GM18867 (cell line): ENCODE results near the gene SLC16A3.

ENCODE experiments used
- ATAC-seq: cut with Tn5 transposase; IDR thresholded peaks from one replicate; pipeline ENCODE4 v1.9.1; 2021; ENCODE audit warnings: mild to moderate bottlenecking, moderate library complexity; ENCODE audit not compliant: unreplicated experiment

SLC16A3 gene

DNA sequence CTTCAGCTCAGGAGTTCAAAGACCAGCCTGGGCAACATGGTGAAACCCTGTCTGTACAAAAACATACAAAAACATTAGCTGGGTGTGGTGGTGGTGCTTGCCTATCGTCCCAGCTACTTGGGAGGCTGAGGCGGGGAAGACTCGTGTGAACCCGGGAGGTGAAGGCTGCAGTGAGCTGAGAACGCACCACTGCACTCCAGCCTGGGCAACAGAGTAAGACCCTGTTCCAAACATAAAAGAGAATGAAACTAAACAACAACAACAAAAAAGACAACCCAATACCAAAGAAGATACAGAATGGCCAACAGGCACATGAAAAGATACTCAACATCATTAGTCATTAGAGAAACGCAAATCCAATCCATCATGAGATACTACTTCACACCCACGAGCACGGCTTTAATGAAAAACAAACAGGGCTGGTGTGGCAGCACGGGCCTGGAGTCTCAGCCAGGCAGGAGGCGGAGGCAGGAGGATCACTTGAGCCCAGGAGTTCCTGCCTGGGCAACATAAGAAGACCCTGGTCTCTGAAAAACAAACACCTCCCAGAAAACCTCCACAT lies 7.4 kb upstream of the SLC16A3 start:
- no peak for ATAC-seq

DNA sequence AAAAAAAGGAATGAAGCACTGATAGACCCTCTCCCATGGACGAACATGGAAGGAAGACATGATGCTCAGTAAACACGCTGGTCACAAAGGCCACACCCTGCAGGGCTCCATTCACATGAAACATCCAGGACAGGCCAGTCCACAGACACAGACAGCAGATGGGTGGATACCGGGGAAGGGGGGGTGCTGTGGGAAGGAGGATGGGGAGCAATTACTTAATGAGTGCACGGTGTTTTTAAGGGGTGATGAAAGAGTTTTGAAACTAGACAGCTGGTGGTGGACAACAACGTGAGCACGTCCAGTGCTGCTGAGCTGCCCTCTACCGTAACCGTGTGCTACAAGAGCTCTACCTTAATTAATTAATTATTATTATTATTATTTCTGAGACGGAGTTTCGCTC lies 6.0 kb upstream of the SLC16A3 start:
- no peak for ATAC-seq

DNA sequence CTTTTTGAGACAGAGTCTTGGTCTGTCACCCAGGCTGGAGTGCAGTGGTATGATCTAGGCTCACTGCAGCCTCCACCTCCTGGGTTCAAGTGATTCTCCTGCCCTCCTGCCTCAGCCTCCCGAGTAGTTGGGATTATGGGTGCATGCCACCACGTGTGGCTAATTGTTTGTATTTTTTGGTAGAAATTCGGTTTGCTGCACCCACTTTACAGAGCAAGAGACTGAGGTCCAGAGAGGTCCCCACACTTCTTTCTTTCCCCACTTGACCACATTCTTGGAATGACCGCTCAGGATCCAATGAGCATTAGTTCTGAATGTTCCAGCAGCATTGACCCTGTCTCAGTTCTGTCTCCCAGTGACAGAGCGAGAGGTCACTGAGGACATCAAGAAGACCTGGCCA lies 5.3 kb upstream of the SLC16A3 start:
- no peak for ATAC-seq

DNA sequence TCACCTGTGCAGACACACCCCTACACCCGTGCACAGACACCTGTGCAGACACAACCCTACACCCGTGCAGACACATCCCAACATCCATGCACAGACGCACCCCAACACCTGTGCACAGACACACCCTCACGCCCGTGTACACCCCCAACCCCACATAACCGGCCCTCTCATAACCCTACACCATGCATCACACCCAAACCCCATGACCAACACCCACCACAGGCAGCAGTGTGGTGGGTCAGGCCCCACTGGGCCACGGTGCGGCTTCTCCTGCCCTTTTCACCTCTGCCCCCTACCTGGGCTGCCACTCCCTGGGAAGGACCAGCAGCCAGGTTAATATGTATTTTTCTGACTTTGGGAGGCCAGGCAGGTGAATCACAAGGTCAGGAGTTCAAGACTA lies 4.2 kb upstream of the SLC16A3 start:
- ATAC-seq = no peak

DNA sequence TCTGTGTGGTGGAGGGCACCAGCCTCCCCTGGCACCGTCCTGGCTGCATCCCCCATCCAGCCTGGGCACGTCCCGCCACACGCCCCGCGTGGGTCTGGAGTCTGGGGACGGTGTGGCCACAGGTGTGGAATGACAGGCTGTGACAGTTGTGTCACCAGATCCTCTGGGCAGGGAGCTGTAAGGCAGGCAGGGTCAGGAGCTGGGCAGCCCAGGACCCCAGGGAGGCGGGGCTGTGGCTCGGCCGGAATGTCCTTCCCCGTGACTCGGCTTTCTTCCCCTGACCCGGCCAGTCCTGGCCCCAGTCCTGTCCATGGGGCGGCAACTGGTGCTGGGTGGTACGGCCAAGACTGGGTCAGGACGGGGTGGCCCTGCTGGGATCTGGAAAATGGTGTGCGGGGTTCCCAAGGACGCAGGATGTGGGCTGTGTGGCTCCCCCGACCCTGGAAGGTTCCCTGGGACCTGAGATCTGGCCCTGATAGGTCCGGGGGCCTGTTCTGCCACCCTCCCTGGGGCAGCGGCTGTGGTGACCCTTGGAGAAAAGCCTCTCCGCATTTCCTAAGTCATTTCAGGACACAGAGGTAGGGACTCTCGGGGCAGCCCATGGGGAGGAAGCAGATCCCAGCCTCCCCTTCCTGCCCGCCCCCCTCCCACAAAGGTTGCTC lies 3.3 kb upstream of the SLC16A3 start:
- ATAC-seq = no peak

DNA sequence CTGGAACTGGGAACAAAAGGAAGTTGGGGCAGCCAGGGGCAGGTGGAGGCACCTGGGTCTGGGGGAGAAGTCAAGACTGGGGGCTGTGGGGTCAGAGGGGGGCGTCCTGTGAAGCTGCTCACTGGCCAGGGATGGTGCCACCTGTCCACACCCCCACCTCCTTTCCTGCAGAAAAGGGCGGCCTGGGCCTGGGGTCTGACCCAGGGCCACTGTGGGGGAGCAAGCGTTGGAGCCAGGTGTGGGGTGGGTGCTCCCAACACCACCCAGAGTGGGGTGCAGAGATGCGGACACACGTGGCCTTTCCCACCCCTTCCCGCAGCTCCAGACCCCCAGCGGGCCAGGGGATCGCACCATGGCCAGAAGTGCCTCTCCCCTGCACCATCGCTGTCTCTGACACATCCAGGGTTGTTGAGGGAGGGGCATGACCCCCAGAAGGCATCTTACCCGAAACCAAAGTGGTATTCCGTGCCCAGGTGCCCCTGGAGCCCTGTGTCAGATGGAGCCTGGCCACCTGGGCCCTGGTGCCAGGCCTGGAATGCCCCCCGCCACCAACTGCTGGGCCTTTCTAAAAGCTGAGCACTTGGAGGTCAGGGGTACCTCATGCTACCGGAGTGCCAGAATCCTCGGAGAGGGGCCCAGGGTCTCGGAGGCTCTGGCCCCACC lies 2.6 kb upstream of the SLC16A3 start:
- no peak for ATAC-seq

DNA sequence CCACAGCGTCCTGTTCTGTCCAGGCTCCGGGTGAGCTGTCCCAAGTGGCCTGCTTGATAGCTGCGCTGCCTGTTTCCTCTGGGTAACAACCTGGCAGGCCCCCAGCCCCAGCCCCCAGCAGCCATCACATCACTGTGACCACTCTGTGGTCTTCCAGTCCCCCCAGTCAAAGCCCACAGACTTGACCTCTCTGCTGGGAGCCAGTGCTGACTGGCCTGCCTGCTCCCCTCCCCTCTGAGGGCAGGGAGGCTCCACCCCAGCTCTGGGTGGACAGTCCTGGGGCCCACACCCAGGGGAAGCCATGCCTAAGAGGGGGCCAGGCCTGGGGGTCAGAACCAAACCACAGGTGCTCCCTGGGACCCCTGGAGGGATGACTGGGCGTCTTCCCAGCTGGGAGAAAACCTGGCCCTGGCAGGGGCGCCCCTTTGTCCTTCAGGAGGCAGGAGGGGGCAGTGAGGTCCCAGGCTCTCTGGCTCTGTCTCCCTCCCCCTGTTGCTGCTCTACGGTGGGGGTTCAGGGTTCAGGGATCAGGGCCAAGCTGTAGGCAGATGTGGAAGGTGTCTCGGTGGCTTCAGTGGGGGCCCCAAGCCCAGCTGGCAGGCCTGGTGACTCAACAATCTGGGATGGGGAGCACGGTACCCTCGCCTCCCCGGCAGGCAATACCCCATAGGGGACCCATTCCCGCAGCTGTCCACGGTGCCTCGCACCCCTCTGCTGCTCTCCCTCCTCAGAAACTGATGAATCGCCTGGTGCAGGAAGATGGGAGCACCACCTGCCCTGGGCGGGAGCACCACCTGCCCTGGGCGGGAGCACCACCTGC lies 1.8 kb upstream of the SLC16A3 start:
- no peak for ATAC-seq

DNA sequence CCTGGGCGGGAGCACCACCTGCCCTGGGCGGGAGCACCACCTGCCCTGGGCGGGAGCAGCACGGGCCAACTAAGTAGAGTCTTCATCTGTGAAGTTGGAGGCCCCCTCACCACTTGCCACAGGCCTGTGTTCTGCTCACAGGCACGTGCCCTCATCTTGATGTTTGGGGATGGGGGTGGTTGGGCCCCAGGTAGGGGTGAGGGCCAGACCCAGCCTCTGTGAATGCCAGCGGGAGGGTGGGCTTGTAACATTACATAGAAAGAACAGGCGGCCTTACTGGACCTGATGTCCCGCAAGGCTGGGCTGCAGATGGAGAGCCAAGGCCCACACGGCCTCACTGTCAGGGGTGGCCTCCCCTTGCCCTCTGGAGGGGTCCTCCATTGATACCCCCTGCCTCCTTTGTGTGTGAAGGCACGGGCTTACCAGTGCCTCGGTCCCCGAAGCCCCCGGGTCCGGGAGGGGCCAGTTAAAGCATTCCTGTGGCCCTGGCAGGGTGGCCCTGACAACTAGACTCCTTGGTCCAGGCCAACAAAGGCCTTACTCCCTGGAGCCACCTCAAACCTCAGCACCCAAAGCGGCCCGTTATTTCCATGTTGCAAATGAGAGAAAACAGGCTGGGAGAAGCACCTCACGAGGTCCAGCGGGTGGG lies 1.1 kb upstream of the SLC16A3 start:
- no peak for ATAC-seq

DNA sequence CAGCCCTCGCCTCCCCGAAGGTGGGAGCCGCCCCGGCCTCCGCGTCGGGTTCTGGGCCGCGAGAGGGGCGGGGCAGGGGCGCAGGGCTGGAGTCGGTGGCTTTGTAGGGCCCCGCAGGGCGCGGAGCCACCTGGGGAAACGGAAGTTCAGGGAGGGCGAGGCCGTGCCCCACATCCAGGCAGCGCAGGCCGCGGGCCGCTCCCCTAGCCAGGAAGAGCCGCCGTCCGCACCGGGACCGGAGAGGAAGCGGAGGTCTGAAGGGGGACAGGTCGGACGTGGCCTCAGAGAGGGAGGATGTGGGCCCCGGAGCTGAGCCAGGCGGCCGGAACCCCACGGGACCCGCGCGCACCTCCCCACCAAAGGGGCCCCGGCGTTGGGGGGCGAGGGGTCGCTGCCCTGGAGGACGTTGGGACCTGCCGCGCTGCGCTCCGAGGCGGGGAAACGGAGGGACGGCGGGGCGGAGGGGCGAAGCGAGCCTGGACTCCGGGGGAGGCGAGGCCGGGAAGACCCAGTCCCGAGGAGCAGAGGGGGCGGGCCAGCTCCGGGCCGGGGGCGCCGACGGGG lies 482 bp upstream of the SLC16A3 start:
- ATAC-seq = no peak

DNA sequence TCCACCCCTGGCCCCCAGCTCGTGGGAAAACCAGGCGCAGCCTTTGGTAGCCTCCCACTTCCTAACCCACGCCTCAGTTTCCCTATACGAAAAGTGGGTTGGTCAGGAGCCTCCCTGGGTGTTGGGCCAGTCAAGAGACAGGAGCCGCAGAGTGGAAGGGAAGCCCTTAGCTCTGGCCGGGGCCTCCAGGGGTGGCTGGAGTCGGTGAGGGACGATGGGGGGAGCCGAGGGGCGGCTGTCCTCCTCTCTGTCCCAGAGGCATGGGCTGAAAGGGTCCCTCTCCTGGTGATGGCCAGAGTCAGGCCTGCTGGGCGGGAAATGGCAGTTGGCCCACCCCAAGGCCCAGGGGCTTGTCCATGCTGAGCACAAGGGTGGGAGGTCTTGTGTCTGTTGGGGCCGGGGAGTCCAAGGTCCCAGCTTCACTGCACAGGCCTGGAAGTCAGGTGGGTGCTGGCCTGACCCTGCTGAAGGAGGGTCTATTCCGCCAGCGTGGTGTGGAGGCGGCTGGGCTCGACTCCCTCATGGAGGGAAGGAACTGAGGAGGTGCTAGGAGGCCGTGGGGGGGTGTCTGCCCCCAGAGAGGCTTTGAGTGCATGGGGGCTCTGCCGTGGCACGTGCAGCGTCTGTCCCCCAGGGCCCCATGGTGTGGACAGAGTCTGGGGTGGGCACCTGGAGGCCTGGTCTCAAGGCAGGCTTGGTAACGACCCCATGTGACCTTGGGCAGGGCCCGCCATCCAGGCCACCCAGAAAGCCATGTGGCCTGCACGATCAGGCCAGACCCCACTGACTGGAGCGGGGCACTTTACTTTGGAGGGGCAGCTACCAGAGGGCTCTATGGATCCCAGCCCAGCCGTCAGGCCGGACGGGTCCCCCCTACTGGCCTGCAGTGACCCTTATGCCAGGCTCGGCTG lies 1.1 kb downstream of the SLC16A3 start:
- ATAC-seq = no peak

DNA sequence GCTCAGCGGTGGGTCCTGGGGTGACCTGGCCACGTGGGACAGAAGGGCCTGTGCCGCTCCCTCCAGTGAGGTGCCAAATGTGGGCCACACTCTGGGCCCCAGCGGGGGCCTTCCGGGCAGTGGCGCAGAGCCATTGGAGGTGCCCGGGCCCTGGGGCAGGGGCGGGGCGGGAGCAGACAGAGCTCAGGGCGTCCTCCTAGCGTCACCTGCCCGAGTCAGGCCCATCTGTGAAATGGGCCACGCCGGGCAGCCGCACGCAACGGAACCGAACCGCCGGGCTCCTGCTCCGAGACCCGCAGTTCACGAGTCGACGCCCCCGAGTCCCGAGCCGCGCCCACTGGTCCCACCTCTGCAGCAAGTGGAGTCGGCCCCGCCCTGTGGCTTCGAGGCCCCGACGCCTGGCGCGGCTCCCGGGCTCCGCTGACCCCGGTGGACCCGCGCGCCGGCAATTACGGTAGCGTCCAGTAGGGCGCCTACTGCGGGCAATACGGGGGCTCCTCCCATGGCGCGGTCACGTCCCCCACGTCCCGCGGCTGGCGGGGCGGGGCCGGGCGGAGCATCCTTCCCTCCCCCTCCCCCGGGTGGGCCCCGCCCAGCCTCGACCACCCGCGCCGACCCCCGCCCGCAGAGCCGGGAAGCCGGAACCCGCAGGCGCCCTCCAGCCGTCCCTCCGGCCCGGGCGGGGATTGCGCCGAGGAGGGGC lies 1.9 kb downstream of the SLC16A3 start:
- ATAC-seq = no peak

DNA sequence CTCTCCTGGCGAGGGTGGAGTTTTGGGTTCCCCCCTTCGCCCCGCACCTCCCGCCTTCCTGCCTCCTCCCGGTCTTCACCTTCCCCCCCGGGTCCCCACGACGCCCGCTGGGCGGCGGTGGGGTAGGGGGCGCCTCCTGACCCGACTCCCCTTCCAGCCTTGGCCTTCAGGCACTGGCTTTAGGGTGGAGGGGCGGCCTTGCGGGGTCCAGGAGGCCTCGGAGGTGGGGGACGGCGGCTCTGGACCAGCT lies 2.4 kb downstream of the SLC16A3 start:
- no peak for ATAC-seq

DNA sequence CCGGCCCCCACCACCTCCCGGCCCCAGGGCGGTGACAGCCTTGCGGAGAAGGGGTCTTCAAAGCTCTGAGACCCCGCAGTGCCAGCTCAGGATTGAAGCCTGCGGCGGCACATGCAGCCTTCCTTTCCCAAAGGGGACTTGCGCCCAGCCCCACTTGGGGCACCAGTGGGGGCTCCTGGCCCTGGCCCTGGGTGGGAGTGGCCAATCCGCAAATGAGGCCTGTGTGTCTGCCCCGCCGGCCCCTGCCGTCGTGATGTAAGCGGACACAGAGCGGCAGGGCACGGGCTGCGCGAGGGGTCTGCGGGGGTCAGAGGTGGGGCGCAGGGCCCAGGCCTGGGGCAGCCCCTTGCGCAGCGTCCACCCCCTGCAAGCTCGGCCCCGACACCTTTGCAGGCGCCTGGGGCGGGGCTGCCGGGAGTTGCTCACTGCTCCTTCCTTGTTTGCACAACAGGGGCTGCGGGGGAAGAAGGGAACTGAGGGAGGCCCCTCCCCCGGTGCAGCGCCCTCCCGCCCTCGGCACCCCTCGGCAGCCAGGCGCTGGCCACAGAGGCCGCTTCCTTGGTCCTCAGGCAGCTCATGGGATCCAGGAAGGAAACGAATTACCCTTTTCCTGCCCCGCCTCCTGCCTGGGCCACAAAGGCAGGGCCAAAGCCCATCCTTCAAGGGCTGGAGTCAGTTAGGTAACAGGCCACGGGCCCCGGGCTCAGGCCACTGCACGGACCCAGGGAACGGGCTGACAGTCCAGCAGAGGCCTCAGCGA lies 2.9 kb downstream of the SLC16A3 start:
- no peak for ATAC-seq

DNA sequence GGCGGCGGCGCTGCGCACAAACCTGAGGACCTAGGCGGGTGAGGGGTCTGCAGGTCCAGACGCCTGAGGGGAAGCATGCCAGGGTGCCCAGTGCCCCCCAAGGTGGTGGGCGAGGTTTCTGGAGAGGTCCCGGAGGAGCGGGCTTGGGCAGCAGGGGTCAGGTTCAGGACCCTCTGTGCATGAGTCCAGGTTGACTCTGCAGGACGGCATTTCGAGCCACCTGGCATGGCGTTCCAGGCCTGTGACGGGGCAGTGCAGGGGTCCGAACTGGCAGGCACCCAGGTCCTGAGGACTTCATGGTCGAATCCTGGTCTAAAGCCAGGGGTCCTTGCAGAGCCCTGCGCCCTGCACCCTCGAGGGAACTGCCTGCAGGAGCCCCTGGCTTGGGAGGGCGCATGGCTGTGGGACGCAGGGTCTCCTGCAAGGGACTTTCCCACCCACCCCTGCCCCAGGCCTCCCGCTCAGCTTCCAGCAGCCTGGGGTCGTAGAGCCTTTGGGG lies 3.5 kb downstream of the SLC16A3 start:
- no peak for ATAC-seq

DNA sequence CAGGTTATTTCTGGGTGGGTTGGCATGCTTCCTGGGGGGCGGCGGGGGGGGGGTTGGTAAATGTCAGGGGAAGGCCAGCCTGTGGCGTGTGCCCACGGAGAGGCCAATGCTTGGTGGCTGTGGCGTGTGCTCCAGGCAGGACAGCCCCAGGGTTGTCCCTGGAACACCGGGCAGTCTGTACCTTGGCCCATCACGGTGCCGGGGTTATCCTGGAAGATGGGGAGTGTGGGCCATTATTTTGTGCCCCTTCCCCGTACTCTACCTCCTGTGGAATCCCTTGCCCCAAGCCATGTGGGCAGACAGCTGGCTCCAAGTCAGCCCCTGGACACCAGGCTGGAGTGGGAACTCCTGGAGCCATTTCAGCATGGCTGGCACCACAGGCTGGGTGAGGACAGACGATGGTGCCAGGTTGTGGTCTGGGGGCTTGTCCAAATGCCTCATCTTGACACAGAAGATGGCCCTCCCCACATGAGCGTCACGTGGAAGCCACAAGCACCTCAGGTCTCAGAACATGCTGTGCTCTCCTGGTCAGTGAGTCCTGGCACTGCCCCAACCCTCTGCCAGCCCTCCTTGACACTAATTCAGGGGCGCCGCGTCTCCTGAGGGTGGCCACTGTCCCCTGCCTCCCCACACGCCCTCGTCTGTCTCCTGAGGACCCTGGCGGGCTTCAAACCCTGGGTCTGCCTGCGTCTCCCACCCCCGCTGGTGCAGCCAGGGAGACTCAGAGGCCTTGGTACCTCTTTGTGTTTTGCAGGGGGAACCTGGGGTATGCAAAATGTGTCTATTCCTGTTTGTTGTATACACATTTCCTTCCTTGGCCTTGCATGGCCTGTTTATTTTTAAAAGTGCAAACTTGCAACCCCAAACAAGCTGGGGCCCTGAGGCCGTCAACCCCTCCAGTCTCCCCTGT lies 4.3 kb downstream of the SLC16A3 start:
- ATAC-seq = no peak

DNA sequence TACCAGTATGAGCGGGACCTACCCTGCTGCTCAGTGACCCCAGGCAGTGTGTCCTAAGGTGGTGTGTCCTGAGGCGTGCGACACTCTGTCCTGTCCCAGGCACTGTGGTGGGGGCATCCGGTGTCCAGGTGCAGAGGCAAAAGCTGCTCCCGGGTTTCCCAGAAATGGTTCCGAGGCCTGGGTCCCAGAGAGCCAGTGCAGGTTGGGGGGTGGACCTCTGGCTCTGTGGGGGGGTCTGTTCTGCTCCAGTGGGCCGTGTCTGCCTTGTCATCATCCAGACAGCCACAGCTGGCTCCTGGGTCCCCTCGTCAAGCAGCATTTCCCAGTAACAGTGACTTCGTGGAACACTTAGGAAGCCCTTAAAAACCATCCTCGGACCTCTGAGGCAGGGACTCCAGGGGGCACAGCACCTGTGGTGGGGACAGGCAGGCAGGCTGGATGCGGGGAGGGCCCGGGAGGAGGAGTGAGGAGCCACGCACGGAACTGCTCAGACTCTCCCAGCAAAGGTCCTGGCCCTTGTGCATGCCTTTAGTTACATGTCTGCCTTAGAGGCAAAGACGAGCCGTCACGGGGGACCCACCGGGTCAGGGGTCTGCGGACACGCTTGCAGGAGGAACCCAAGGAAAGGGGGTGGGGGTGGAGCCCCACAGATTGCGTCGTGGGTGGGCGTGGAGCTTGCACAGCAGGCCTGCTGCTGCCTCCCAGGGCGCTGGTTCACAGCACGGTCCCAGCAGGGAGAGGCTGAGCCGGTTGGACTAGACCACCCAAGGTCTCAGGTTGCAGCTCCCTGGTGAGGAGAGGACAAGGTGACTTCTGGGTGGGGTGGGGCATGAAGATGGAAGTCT lies 5.6 kb downstream of the SLC16A3 start:
- ATAC-seq = no peak
